Caki2 (cell line): ENCODE data around the gene TCF12. TPM values are rescaled to one million over a fixed set of nuclear protein-coding genes. Genes with fewer than 3 reads are reported as not detected.

Experiments
- DNase-seq: peaks from one replicate; pipeline ENCODE4 v3.0.0-alpha.2; 2015; ENCODE audit warnings: low read depth
- in situ Hi-C: cut with HindIII; loops from 2 replicates; pipeline ENCODE4 v1.10.0; 2016; ENCODE audit warnings: low sequenced_read_pairs, low pct_unique_long_range_greater_than_20kb, mixed read lengths
- total RNA-seq: library from RNA; depleted of rRNA; stranded (reverse); fragments of >200 nt; shearing (Covaris generic); gene quantifications from 2 replicates; pipeline ENCODE4 v1.2.3, GENCODE V29; 2014; ENCODE audit warnings: low replicate concordance

TCF12 gene
- total RNA-seq, 1 experiment from 2014 or later = 61.2 TPM

DNA sequence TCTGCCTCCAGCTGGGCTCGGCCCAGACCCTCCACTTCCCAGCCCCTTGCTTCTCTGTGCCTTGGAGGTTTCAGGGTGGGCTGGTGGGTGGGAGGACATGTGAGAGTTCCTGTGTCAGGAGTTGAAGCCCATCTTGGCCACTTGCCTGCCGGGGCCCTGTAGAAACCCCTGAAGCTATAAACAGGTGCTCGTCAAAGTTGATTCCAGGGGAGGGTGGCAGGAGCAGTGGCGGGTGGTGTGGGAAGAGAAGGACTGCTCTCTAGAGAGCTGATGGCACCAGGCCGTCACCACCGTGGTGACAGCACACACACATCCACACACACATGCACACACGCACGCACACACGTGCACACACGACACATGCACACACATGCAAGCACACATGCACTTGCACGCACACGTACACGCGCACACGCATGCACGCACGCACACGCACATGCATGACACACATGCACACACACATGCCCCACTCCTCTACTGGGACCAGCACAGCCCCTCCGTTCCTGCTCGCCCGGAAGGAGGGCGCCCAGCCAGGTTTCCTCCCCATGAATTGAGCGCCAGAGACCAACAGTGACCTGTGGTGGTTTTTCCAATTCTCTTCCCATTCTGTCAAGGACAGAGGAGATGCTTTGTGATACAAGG, 401.6 kb downstream of the TCF12 start:
- no peak for DNase-seq
- in situ Hi-C loops = no loop called here

- in situ Hi-C loops = no loop called here
These were observed 402.3 kb downstream of the TCF12 start for GRCh38 chr15:57320631-57321220.

GRCh38 chr15:57321485-57321884, 403.0 kb downstream of the TCF12 start:
- in situ Hi-C loops = no loop called here

More at GRCh38 chr15:57320631-57321220, 402.3 kb downstream of the TCF12 start:
- peak; percentile 59 for DNase-seq

GRCh38 chr15:57321973-57322601, 403.6 kb downstream of the TCF12 start:
- in situ Hi-C loops = no loop called here
- DNase-seq = no peak

More at GRCh38 chr15:57321485-57321884, 403.0 kb downstream of the TCF12 start:
- no peak for DNase-seq

DNA sequence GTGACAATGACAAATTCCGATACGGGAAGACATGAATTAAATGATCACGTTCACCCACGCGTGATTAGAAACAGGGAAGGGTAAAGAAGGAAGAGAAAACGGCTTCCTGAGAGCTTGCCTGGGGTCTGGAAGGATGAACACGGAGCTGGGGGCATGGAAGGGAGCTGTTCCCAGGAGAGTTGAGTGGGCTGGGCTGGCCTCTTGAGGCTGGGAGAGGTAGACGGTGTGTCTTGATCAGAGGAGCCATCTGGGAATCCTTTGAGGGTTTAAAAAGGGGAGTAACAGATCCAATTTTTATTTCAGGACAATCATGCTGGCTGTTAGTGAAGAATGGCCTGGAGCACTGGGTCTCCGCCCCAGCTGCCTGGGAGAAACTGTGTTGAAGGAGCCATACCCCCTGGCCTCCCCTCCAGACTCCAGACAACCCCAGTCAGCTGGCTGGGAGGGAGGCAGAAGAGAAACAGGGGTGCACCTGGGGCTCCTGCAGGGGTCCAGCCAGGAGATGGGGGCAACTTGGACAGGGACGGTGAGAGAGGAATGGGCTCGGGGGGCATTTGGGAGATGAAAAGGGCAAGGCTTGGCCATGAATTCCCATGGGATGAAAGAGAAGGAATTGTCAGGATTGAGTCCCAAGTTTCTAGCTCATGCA, 404.3 kb downstream of the TCF12 start:
- no peak for DNase-seq
- in situ Hi-C loops = no loop called here

DNA sequence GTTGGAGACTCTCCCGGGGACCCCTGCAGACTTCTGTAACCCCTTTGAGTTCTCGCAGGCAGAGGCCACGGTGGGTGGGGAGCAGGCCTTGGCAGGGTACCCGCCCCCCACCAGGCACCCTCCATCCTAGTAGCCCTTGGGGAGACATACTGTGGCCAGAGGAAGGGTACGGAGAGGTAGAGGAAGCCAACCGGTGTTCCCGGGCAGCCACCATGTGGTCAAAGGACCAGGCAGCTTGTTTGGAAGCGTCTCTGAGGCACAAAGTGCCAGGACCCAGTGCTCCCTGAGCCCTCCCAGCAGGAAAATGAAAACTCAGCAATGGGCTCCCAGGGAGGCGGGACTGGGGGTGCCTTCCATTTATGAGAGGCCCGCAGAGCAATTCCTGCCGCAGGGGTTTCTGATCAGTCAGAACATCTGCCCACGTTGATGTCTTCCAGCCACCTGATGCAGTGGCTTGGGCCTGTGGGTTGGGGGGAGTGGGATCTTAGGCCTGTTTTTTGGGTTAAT, 404.9 kb downstream of the TCF12 start:
- in situ Hi-C loops = no loop called here

DNA sequence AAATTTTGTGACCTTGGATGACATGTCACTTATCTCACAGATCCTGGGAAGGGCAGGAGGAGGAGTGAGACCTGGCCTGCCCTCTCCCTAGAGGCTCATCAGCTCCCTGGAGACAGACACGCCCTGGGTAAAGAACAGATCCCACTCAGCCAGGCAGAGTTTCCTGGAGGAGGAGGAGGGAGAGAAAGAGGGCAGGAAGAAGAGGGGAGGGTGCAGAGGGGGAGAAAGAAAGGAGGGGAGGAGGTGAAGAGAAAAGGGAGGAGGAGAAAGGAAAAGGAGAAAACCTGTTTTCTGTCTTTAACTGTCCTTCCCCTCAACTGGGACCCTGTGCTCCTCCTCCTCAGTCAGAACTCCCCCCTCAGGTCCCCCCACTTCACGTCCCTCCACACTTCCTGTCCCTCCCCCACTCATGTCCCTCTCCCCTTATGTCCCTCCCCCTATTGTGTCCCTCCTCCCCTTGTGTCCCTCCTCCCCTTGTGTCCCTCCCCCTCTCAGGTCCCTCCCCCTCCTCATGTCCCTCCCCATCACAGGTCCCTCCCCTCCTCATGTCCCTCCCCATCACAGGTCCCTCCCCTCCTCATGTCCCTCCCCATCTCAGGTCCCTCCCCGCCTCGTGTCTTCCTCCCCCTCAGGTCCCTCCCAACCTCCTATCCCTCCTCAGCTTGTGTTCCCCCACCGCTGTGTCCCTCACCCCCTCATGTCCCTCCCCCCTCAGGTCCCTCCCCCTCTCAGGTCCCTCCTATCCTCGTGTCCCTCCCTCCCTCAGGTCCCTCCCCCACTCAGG, 405.6 kb downstream of the TCF12 start:
- DNase-seq = peak; percentile 94
- in situ Hi-C loops = no loop called here

More for the DNA sequence above, 404.9 kb downstream of the TCF12 start:
- no peak for DNase-seq

- DNase-seq = no peak
- in situ Hi-C loops = no loop called here
These were observed 406.1 kb downstream of the TCF12 start for GRCh38 chr15:57324590-57324890.

DNA sequence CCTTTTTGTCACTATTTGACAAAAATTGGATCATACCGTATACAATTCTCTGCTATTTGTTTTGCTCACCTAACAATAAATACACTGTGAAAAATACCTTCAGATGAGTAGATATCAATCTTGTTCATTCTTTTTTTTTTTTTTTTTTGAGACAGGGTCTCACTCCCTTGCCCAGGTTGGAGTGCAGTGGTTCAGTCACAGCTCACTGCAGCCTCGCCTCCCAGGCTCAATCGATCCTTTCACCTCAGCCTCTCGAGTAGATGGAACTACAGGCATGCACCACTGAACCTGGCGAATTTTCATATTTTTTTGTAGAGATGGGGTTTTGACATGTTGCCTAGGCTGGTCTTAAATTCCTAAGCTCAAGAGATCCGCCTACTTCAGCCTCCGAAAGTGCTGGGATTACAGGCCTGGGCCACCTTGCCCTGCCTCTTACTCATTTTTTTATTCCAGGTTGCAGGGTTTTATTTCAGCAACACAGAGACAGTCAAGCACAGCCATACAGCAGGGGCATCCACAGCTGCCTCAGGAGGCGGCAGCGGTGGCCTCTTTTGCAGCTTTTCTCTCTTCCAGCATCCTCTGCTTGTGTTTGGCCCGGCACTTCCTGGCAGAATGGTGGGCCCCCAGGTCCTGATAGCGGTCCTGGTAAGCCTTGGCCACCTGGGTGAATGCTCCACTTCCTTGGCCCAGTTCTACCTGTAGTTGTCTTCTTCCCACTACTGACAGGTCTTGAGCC, 406.7 kb downstream of the TCF12 start:
- DNase-seq = no peak
- in situ Hi-C loops = no loop called here

DNA sequence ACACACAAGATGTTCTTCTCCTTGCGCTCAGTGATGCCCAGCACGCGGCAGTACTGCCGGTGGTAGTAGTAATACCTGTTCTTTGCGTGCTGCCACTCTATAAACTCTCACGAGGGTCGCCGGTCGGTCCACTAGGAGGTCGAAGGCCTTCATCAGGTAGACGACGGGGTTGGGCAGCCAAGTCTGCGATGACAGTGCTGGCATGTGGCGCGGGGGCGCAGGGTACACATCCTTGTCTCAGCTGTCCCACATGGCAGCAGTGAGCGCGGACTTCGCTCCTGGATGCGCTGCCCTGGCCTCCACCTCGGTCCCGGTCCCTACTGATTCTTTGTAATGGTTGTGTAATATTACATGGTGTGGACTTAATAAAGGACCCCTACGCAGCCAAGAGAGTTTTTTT, 407.8 kb downstream of the TCF12 start:
- no peak for DNase-seq
- in situ Hi-C loops = no loop called here

DNA sequence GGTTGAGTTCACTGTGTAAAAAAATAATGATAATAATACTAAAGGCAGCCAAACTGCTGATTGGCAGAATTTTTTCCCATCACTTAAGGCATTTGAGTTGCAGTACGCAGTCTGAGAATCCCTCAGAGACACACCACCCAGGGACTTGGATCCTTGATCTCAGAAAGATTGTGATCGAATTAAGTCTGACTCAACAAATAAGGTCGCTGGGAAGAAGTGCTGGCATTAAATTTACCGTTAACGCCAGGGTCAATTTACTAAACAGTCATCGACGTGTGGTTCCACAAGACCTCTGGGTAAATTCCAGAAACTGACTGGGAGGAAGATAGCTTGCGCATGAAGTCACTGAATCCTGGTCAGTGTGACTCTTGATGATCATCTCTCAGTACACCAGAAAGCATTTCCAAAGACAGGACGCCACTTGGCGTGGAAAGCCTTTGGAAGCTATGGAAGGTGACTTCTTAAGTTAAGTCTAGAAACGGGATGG, 409.6 kb downstream of the TCF12 start:
- DNase-seq = no peak
- in situ Hi-C loops = no loop called here

- in situ Hi-C loops = no loop called here
- no peak for DNase-seq
These were observed 410.0 kb downstream of the TCF12 start for GRCh38 chr15:57328479-57328878.

DNA sequence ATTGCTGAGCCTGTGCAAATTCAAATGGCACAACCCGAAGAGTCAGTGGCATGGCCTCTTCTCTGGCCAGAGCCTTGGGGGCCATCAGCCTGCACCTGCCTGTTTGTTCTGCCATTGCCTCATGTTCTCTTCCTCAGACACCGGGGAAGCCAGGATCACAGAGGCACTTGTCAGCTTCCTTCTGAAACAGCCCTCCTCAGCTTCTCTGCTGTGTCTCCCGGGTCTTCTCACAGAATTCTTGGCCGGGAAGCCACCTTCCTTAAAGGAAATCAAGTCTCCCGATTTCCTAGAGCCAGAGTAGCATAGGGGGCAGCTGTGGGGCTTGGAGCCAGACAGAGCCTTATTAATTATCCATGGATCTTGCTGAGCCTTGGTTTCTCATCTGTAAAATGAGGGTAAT, 410.5 kb downstream of the TCF12 start:
- in situ Hi-C loops = no loop called here
- no peak for DNase-seq

DNA sequence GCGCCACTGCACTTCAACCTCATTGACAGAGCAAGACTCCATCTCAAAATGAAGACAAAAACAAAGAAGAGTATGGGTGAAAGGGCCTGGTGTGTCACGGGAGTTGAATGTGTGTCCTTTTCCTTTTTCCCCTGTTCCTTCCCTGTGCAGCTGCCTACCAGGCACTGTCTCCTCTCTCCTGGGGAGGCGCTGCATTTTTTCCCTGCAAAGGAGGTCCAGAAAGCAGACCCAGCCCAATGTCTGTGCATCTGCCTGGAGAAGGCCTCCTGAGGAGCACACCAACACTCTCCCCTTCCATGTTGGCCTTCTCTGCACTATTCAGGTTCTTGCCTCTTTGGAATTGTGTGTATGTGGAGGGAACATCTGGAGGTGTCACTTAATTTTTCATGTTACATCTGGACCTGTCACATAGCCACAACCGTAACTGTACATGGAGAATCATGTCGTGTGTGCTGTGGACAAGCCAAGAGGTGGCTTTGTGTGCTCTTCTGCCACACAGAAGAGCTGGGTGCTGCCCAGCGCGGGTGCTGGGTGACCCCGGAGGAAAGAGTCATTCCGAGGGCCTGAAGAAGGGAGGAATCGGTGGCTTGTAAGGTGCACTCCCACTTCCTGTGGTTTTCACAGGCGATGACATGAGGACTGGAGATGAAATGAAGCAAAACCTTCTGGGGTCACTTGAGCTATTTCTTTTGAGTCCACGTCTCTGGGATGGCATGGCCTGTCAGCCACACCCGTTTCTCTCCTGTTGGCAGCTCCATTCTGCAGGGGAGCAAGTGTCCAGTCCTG, 411.3 kb downstream of the TCF12 start:
- no peak for DNase-seq
- in situ Hi-C loops = no loop called here

DNA sequence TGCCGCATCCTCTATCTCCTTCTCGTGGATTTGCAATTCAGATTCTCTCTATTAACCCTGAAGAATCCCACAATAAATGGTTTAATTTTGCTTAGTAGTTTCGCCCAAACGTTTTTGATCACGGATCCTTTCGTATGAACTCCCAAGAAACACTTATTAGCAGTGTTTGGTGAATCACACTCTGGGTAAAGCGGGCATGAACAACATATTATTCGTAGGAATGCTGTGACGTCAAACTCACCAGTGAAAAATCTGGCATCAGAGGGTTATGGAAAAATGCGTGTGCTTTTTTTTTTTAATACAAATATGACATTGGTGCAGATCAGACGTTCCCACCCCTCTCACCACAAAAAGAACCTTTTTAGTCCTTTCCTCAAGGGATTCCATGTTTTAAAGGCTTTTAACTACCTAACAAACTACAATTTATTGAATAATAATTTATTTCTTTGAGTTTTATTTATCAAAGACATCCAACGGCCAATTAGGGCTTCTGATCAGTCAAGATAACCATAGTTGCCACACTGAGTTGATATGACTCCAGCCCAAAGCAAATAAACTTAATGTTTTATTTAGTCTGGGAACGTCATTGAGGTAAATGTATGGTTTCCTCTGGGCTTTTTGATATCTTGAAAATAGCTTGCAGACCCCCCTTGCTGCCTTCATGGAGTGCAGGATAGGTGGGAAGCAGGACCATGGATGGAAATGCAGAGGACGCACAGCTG, 412.3 kb downstream of the TCF12 start:
- DNase-seq = no peak
- in situ Hi-C loops = no loop called here

DNA sequence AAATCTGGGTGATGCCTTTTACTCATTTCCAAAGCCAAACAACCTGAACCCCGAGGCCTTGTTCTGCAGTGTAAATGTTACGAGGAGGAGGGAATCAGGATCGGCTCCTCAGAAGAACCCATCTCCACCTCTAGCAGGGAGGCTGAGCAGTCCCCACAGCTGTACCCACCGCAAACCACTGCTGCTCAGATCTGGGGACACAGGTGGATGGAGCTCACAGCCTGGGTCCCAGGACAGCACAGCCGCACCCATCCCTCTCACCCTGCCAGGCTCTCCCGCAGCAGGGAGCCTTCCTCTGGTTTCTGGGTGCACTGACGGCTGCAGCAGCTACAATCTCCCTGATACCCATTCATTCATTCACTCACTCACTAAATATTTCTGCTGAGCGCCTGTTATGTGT, 413.9 kb downstream of the TCF12 start:
- in situ Hi-C loops = no loop called here
- no peak for DNase-seq
